CD4-positive, alpha-beta T cell (primary cell): ENCODE results near the gene GBX1. TPM values are rescaled to one million over a fixed set of nuclear protein-coding genes. Genes with fewer than 3 reads are reported as not detected.

Experiments used
- ATAC-seq: fragments of 200-7000 bp; cut with Tn5 transposase; one replicate; pipeline ENCODE4 v1.10.0; 2022; ENCODE audit warnings: mild to moderate bottlenecking; ENCODE audit not compliant: poor library complexity
- CTCF ChIA-PET: fragments of 350-600 bp; sonication (Branson Sonifier 250); formaldehyde crosslinking; loops from one replicate; lab custom pipeline; 2021; ENCODE audit warnings: antibody characterized with exemption, inconsistent platforms; lab: Charles Lee
- POLR2A ChIA-PET: fragments of 350-600 bp; sonication (Branson Sonifier 250); formaldehyde crosslinking; loops from one replicate; lab custom pipeline; 2021; ENCODE audit warnings: antibody characterized with exemption, inconsistent platforms; lab: Charles Lee
- DNase-seq, 14 experiments: peaks; one replicate each; pipeline ENCODE4 v3.0.0-alpha.2; 2013 to 2020; ENCODE audit warnings: mixed read lengths in 2 of 14
- H3K27ac ChIP-seq, 2 donors: one replicate each; pipeline versions ENCODE4 v1.5.1 to v1.7.0; 2013; ENCODE audit warnings: low read length in 2 of 2, low read depth in 1 of 2, mild to moderate bottlenecking in 1 of 2
- H3K27me3 ChIP-seq, 2 experiments: 1 replicate in 1 of 2; 2 replicates in 1 of 2; pipeline versions ENCODE4 v1.6.1 to v1.7.0; 2013; ENCODE audit warnings: low read length in 2 of 2, control low read depth in 1 of 2, mild to moderate bottlenecking in 1 of 2, moderate library complexity in 1 of 2; ENCODE audit not compliant: insufficient read depth in 2 of 2, control insufficient read depth in 1 of 2
- H3K36me3 ChIP-seq: one replicate; pipeline ENCODE4 v1.6.1; 2013; ENCODE audit warnings: low read length, control low read depth; ENCODE audit not compliant: insufficient read depth
- H3K4me1 ChIP-seq: one replicate; pipeline ENCODE4 v1.6.1; 2013; ENCODE audit warnings: low read length, control low read depth; ENCODE audit not compliant: insufficient read depth
- H3K4me3 ChIP-seq: one replicate; pipeline ENCODE4 v1.5.1; 2013; ENCODE audit warnings: mild to moderate bottlenecking, low read length, moderate library complexity
- H3K9me3 ChIP-seq, 2 experiments: 1 replicate in 1 of 2; 2 replicates in 1 of 2; pipeline versions ENCODE4 v1.6.1 to v1.7.0; 2013; ENCODE audit warnings: low read length in 2 of 2, mild to moderate bottlenecking in 2 of 2, control low read depth in 1 of 2, moderate library complexity in 1 of 2; ENCODE audit not compliant: control insufficient read depth in 1 of 2, insufficient read depth in 1 of 2
- H3K27ac Mint-ChIP-seq: one replicate; pipeline ENCODE4 v1.8.0; 2020; ENCODE audit warnings: mixed read lengths
- H3K27me3 Mint-ChIP-seq: one replicate; pipeline ENCODE4 v1.8.0; 2021; ENCODE audit warnings: mixed read lengths
- H3K36me3 Mint-ChIP-seq: one replicate; pipeline ENCODE4 v1.8.0; 2021; ENCODE audit warnings: low read depth, mixed read lengths
- H3K4me1 Mint-ChIP-seq: one replicate; pipeline ENCODE4 v1.8.0; 2021; ENCODE audit warnings: low read depth, mixed read lengths
- H3K4me3 Mint-ChIP-seq: one replicate; pipeline ENCODE4 v1.8.0; 2020; ENCODE audit warnings: mild to moderate bottlenecking, mixed read lengths
- H3K9me3 Mint-ChIP-seq: one replicate; pipeline ENCODE4 v1.8.0; 2020; ENCODE audit warnings: mixed read lengths
- intact Hi-C, 2 experiments: fragments of 100-400 bp; cut with DNase I in 1 of 2; cut with micrococcal nuclease in 1 of 2; formaldehyde crosslinking; loops; one replicate each; pipeline versions ENCODE4 v1.15.1 to v1.9.0; 2023 to 2025; cut with DNase I, micrococcal nuclease
- total RNA-seq, 174 experiments: library from RNA in 2 of 174; stranded (reverse) in 2 of 174; gene quantifications; one replicate each; pipeline ENCODE4 v1.2.3 and lab custom pipeline; 2021 to 2026
- TF ChIP-seq, protein P1 (sequence below): fragments of 200-600 bp; IDR thresholded peaks from one replicate; pipeline ENCODE4 v1.8.0; 2022; ENCODE audit warnings: antibody characterized with exemption, mild to moderate bottlenecking

Gene GBX1
- total RNA-seq, 2 experiments from 2014 or later, result not detected

DNA sequence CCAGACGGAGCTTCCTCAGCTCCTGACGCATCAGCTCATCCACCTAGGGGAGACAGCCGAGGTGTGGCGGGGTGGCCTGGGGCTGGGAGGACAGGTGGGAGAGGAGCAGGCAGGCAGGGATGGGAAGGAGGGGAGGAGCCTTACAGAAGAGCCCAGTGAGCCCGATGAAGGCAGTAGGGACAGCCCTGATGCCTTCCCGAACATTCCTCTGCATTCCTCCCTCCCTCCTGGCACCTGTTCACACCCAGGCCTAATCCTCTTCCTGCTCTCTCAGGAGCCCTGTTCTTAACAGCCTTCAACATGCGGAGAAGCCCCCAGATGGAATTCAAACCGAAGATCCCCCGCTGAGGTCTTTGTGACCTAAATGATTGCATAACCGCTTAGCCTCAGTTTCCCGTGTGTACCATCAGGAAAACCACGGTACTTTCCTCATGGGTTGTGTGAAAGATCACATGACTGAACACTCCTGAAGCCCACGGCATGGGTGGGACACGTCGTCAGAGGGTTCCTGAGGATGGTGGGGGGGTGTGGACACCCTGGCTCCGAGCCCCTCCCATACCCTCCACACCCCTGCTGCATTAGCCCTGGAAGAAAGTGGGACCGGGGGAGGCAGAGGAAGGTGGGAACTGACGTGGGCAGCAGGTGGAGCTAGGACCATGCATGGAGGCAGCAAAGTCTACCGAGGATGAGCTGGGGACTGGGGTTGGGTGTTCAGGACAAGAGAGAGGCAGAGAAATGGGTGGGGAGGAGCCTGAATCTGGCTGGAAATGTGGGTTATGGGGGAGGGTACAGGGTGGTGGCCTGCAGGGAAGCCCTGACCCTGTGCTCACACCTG lies 28.3 kb upstream of the GBX1 start:
- peaks cover 5% of the 10 kb centered on the region for H3K4me1 Mint-ChIP-seq
- Histone ChIP-seq H3K4me3 (no peak overlapping the region), H3K36me3 (no peaks in the 10 kb centered on the region), H3K27ac (no peak overlapping the region), H3K27me3 (peaks cover 0 to 4% of the 10 kb centered on the region in 2 experiments), H3K9me3 (no peaks in the 10 kb centered on the region), H3K4me1 (peaks cover 24% of the 10 kb centered on the region)
- H3K4me3 Mint-ChIP-seq, result no peak overlapping the region
- peaks cover 11% of the 10 kb centered on the region for H3K27me3 Mint-ChIP-seq
- ChIA-PET POLR2A (no interaction called here), CTCF (no interaction called here)
- H3K27ac Mint-ChIP-seq, result no peak overlapping the region
- no peaks in the 10 kb centered on the region for H3K9me3 Mint-ChIP-seq
- TF ChIP-seq, protein P1, sequence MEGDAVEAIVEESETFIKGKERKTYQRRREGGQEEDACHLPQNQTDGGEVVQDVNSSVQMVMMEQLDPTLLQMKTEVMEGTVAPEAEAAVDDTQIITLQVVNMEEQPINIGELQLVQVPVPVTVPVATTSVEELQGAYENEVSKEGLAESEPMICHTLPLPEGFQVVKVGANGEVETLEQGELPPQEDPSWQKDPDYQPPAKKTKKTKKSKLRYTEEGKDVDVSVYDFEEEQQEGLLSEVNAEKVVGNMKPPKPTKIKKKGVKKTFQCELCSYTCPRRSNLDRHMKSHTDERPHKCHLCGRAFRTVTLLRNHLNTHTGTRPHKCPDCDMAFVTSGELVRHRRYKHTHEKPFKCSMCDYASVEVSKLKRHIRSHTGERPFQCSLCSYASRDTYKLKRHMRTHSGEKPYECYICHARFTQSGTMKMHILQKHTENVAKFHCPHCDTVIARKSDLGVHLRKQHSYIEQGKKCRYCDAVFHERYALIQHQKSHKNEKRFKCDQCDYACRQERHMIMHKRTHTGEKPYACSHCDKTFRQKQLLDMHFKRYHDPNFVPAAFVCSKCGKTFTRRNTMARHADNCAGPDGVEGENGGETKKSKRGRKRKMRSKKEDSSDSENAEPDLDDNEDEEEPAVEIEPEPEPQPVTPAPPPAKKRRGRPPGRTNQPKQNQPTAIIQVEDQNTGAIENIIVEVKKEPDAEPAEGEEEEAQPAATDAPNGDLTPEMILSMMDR, result no peak
- intact Hi-C loops, result no loop called here
- no peak for ATAC-seq
- no peaks in the 10 kb centered on the region for H3K36me3 Mint-ChIP-seq
- DNase-seq, result no peak

DNA sequence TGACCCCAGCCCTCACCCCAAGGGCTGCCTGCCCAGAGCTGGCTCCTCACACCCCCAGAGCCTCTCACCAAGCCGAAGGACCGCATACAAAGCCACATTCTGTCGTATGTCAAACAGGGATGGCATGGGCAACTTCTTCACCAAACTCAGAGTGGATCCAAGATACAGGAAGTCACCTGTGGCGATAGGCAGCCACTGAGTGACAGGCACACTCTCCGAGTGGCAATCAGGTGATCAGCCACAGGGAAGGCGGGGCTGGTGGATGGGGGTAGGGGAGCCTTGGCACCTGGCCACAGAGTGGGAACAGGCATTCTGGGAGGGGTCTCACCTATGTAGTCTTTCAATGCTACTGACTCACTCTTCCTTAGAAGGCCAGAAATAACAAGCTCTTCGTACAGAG lies 26.7 kb upstream of the GBX1 start:
- Mint-ChIP-seq H3K4me1 (peaks cover 5% of the 10 kb centered on the region), H3K27ac (no peak overlapping the region), H3K4me3 (no peak overlapping the region), H3K36me3 (no peaks in the 10 kb centered on the region), H3K27me3 (peaks cover 11% of the 10 kb centered on the region), H3K9me3 (no peaks in the 10 kb centered on the region)
- ChIA-PET CTCF (no interaction called here), POLR2A (no interaction called here)
- TF ChIP-seq, protein P1, result no peak
- Histone ChIP-seq H3K27me3 (peaks cover 0 to 4% of the 10 kb centered on the region in 2 experiments), H3K4me3 (no peak overlapping the region), H3K9me3 (no peaks in the 10 kb centered on the region), H3K36me3 (no peaks in the 10 kb centered on the region), H3K27ac (no peak overlapping the region), H3K4me1 (peaks cover 24% of the 10 kb centered on the region)
- DNase-seq (peak in 1 of 14 experiments; percentile 33), ATAC-seq (peak; percentile 51)
- intact Hi-C loops, result no loop called here

DNA sequence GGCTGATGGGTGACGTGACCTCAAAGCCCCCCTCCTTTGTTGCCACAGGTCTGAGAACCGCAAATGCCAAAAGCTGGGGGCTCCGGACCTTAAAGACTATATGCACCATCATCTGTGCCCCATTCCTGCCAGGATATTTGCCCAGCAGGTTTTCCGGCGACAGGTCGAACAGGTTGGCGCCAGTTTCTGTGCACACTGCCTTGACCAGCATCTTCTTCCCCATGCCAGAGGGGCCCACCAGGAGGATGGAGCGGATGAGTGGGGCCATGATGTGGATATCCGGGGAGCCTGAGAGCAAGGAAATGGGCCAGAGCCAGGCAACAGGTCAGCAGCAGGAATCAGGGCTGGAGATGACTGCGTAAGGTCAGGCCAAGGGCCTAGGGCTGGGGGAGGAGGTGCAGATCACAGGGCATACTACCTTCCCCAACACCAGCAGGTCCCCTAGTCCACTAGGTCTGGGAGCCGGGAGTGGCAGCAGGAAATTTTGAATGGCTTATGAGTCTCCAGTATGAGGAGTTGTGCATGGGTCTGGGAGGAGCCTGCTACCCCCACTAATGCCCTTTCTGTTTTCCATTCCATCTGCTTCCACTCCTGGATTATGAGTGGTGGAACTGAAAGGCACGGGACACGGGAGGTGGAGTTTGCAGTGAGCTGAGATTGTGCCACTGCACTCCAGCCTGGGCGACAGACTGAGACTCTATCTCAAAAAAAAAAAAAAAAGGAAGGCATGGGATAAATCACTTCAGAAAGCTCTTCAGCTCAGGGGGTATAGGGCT lies 25.9 kb upstream of the GBX1 start:
- Mint-ChIP-seq H3K27me3 (peaks cover 11% of the 10 kb centered on the region), H3K4me3 (no peak overlapping the region), H3K4me1 (peaks cover 5% of the 10 kb centered on the region), H3K36me3 (no peaks in the 10 kb centered on the region), H3K27ac (no peak overlapping the region), H3K9me3 (no peaks in the 10 kb centered on the region)
- intact Hi-C loops, result no loop called here
- Histone ChIP-seq H3K27ac (no peak overlapping the region), H3K27me3 (peaks cover 0 to 4% of the 10 kb centered on the region in 2 experiments), H3K4me1 (peaks cover 24% of the 10 kb centered on the region), H3K9me3 (no peaks in the 10 kb centered on the region), H3K36me3 (no peaks in the 10 kb centered on the region), H3K4me3 (no peak overlapping the region)
- TF ChIP-seq, protein P1, result no peak
- no peak for ATAC-seq
- CTCF ChIA-PET, result no interaction called here
- POLR2A ChIA-PET, result no interaction called here
- no peak for DNase-seq
